ENCODE measurements around the gene TBC1D2B. TPM values are rescaled to one million over a fixed set of nuclear protein-coding genes. Genes with fewer than 3 reads are reported as not detected.

Gene TBC1D2B
- total and polyA plus RNA-seq, 2 of the 4 experiments (the other 2 are of a cell fraction), result 17.7 to 28.3 TPM

GRCh38 chr15:78040653-78041244, 36.8 kb downstream of the TBC1D2B start:
- Histone ChIP-seq H4K91ac (ENCODE audit: insufficient read depth, low read depth, low read length) (no peak overlapping the region), H4K8ac (ENCODE audit: low read depth in 2 of 2, low read length in 2 of 2) (no peak overlapping the region), H4K5ac (ENCODE audit: low read depth, low read length) (no peak overlapping the region), H3K79me1 (ENCODE audit: low read depth in 1 of 2, low read length in 2 of 2) (peaks cover 26 to 61% of the 10 kb centered on the region in 2 experiments), H3K9me3 (ENCODE audit: control insufficient read depth, insufficient read depth, low read length) (no peaks in the 10 kb centered on the region), H3K4me1 (ENCODE audit: control insufficient read depth, insufficient read depth, low read length) (peaks cover 5% of the 10 kb centered on the region), H3K9me1 (ENCODE audit: insufficient read depth, low read length) (peaks cover 35% of the 10 kb centered on the region), H2BK120ac (ENCODE audit: low read depth, low read length) (no peak overlapping the region), H3K56ac (ENCODE audit: extremely low read depth, insufficient read depth, low read length) (no peak overlapping the region), H2AK9ac (replicated peaks; ENCODE audit: low read depth, low read length, poor library complexity) (no peak overlapping the region), H3K23ac (ENCODE audit: low read depth, low read length) (no peak overlapping the region), H2AFZ (replicated peaks; ENCODE audit: low read length, poor library complexity) (no peak overlapping the region), H3K4me3 (ENCODE audit: insufficient read depth, low read depth, low read length) (no peak overlapping the region), H3K18ac (ENCODE audit: low read depth, low read length) (no peak overlapping the region), H4K20me1 (ENCODE audit: insufficient read depth, low read length) (peaks cover 64% of the 10 kb centered on the region), H2BK20ac (ENCODE audit: low read depth, low read length) (no peak overlapping the region), H3K27ac (ENCODE audit: insufficient read depth, low read length) (no peak overlapping the region), H2AK5ac (ENCODE audit: low read depth, low read length) (no peak overlapping the region), H3K14ac (replicated peaks; ENCODE audit: low read depth, low read length) (no peak overlapping the region), H3K27me3 (ENCODE audit: control insufficient read depth, insufficient read depth, low read length) (no peaks in the 10 kb centered on the region), H2BK15ac (ENCODE audit: low read depth, low read length) (no peak overlapping the region), H3K9ac (ENCODE audit: low read depth, low read length) (no peak overlapping the region), H3K4ac (ENCODE audit: low read depth, low read length) (no peak overlapping the region), H3K36me3 (ENCODE audit: control insufficient read depth, insufficient read depth, low read length) (peaks cover 51% of the 10 kb centered on the region), H3K4me2 (ENCODE audit: low read depth, low read length) (no peak overlapping the region), H2BK5ac (ENCODE audit: low read depth, low read length, poor library complexity, severe bottlenecking) (no peak overlapping the region)
- intact Hi-C loops (cut with micrococcal nuclease) (no loop called here), dilution Hi-C loops (cut with HindIII; ENCODE audit: low sequenced_read_pairs, unreplicated experiment) (no loop called here), in situ Hi-C loops (cut with MboI; ENCODE audit: low sequenced_read_pairs) (no loop called here)
- DNase-seq, result no peak
- ChIA-PET POLR2A (ENCODE audit: unreplicated experiment) (no interaction called here), CTCF (no interaction called here)
- TF ChIP-seq FOS (IDR thresholded peaks at IDR 0.05; ENCODE audit: low read depth, low read length), result no peak
- TF ChIP-seq CTCF (conservative IDR thresholded peaks at IDR 0.05; ENCODE audit: low read depth, low read length), result no peak
- no peak for TF ChIP-seq USF2 (IDR thresholded peaks at IDR 0.05; ENCODE audit: low read depth, low read length)
- no peak for TF ChIP-seq BHLHE40 (IDR thresholded peaks at IDR 0.05; ENCODE audit: low read depth, low read length)
- TF ChIP-seq RFX5 (IDR thresholded peaks at IDR 0.05; ENCODE audit: low read depth, low read length), result no peak
- TF ChIP-seq CEBPB (IDR thresholded peaks at IDR 0.05; ENCODE audit: low read depth, low read length), result no peak
- no peak for TF ChIP-seq MAFK (IDR thresholded peaks at IDR 0.05; ENCODE audit: low read depth, low read length)
- no peak for TF ChIP-seq RCOR1 (IDR thresholded peaks at IDR 0.05; ENCODE audit: insufficient replicate concordance, low read length)
- TF ChIP-seq NFE2L2 (IDR thresholded peaks at IDR 0.05; ENCODE audit: low read depth, low read length), result no peak
- no peak for TF ChIP-seq POLR2A (IDR thresholded peaks at IDR 0.05; ENCODE audit: low read depth, low read length)
- TF ChIP-seq MAZ (IDR thresholded peaks at IDR 0.05; ENCODE audit: borderline replicate concordance, low read depth, low read length), result no peak
- TF ChIP-seq RAD21 (IDR thresholded peaks at IDR 0.05; ENCODE audit: low read length), result no peak
- TF ChIP-seq ELK1 (IDR thresholded peaks at IDR 0.05; ENCODE audit: borderline replicate concordance, low read depth, low read length), result no peak
- no peak for TF ChIP-seq SMC3 (IDR thresholded peaks at IDR 0.05; ENCODE audit: low read depth, low read length)
- no peak for TF ChIP-seq CHD1 (IDR thresholded peaks at IDR 0.05; ENCODE audit: low read depth, low read length)
- TF ChIP-seq MXI1 (IDR thresholded peaks at IDR 0.05; ENCODE audit: borderline replicate concordance, low read depth, low read length), result no peak
- ATAC-seq (ENCODE audit: low read depth), result no peak
- BruUV-seq (replicated peaks), result no TSS peak
- WGBS, 2 experiments (ENCODE audit: extremely low coverage in 2 of 2, insufficient read length in 1 of 2), result no CpG with 5 or more reads among the region's 1 CpG

Data from IMR-90 (cell line).